Stimulated activated CD8-positive, alpha-beta memory T cell treated with anti-CD3 and anti-CD28 coated beads, Interleukin-15, amount 100 ng/mL, for 1 hour (primary cell): Measurements from ENCODE around the gene CNN3.

Source experiments
- DNase-seq: peaks from one replicate; pipeline ENCODE4 v3.0.0-alpha.2; 2020; ENCODE audit warnings: low read depth

Gene CNN3

DNA sequence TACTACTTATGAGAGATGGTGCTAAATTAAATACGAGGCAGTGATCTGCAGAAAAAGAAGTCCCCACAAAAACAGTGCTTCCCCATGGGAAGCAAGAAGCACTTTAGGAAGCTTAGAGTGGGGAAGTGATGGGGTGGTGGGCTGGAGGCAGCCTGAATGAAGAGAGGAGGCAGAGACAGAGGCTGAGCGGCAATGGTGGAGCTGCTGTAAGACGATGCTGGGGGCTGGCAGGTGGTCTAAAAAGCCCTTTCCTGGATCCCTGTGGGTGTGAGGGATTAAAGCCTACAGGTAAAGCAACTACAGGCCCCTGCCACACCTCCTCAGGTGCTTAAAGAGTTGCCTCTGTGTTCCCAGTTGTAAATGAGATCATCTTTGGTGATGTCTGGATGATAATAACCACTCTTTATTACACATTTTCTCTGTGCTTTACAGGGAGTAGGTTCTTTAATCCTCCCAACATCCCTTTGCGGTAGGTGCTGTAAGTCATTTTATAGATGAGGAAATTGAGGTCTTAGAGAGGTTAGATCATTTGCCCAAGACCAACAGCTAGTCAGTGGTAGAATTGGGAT is 39.2 kb downstream of the CNN3 start:
- no peak for DNase-seq

DNA sequence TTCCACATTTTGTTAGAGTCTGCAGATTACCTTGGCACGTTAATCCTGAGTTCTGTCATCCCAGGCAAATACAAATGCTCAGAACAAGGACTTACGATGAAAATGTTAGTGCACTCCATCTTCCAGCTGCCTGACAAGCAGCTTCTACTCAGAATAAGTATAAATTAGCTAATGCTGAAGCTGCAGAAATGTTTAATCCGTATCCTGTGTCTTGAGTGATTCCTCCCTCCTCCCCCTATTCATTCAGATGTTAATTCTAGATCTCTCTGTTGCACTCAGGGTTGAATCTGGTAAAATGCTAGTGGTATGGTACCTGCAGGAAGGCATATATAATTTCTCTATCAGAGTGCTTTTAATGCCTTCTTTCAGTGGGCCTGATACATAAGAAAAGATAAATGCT is 39.8 kb downstream of the CNN3 start:
- DNase-seq: no peak

DNA sequence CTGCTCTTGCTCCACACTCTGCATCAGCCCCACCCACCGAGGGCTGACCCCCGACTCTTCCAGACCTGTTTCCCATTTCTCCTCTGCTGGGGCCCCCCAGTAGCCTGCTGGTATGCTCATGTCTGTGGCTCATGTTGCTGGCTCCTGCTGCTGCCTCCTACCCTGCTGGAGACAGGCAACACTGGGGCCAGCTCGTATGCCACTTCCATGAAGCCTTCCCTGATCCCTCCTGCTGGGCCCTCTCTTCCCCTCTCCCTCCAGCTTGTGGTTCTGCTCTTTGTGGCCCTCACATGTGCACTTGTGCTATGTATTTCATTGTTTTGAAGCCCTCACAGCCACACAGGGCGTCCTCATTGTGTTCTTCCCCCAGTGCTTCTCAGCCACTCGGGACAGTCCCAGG is 40.5 kb downstream of the CNN3 start:
- no peak for DNase-seq

DNA sequence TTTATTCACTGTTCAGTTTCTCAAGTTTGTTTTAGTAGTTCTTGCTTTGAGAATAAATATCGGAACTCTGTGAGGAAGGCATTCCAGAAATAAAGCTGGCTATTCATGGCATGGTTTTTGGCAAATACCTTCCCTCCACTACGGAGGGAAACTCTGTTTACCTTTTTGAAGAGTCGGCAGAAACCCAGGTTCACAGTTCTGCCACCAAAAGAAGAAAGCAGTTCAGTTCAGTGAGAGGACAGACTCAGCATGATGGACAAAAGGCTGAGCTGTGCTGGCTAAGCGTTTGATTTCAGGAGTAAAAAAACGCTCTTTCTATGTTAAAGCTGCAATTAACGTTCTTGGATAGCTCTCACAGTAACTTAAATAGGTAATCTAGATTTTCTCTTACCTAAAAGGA is 42.4 kb downstream of the CNN3 start:
- DNase-seq: no peak

DNA sequence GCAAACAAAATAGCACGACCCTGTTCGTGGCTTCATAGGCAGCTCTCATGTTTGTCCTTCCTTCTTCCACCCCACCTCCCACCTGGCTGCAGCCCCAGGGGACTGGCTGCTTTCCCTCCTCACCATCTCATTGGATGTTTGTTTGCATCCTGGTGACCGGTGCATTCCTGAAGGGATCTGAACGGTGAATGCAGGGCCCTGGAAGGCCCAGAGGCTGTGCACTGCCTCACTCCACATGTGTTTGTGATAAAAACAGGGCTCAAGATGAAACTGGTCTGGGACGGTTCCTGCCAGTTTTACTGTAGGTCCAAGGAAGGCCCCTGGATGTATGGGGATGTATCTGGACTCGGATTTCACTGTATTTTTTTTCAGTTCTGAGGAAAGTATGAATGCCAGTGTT is 42.8 kb downstream of the CNN3 start:
- DNase-seq: no peak

GRCh38 chr1:94883691-94884090 is 43.2 kb downstream of the CNN3 start:
- DNase-seq: no peak

GRCh38 chr1:94878329-94878728 is 48.6 kb downstream of the CNN3 start:
- DNase-seq: no peak

DNA sequence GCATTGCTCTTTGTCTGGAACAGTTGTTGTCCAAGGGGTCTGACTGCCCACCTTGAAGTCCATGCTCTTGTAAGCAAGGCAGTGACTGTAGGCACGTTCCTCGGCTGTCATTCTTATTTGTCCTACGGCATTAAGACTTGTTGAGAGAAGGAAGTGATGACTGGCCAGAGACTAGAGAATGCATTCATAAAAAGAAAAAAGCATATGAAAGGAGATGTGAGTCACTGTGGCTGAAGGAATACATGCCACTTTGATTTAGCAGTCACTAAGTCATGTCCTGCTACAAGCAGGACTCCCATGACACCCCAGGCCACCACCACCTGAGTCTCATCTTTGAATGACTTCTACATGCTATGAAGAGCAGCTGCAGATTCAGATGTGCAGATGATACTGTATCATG is 50.5 kb downstream of the CNN3 start:
- DNase-seq: no peak

DNA sequence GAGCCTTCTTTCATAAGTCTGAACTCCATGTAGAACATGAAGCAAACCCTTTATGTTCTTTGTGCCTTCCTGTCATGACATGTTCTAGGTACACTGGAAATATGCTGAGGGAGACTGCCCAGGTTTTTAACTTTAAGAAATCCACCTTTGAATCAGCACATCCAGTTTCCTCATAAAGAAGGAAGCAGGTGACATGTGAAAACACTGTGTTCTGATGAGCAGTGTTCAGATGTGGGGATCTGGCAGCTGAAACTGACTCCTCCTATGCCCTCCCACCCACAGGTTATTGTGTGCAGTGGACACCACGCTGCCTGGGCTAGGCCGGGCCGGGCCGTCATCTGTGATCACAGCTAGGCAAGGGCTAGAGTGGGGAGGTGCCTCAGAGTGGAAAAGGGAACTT is 51.1 kb downstream of the CNN3 start:
- no peak for DNase-seq

DNA sequence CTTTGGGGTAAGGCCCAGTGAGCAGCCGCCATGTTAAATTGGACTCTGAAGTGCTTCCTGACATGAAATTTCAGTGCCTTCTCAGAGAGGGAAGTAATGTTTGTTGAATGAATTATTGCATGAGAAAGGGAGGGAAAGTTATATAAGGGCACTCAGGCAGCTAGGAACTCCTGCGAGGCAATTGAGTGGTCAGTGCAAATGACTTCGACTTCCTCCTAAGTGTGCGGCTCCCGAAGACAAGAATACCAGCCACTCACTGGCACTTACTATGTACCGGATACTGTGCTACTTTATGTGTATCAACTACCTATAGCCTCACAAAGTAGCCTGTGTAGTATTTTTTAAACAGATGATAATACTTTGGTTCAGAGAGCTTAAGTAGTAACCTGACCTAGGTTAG is 52.5 kb downstream of the CNN3 start:
- DNase-seq: no peak

GRCh38 chr1:94873520-94874351 is 53.2 kb downstream of the CNN3 start:
- no peak for DNase-seq

DNA sequence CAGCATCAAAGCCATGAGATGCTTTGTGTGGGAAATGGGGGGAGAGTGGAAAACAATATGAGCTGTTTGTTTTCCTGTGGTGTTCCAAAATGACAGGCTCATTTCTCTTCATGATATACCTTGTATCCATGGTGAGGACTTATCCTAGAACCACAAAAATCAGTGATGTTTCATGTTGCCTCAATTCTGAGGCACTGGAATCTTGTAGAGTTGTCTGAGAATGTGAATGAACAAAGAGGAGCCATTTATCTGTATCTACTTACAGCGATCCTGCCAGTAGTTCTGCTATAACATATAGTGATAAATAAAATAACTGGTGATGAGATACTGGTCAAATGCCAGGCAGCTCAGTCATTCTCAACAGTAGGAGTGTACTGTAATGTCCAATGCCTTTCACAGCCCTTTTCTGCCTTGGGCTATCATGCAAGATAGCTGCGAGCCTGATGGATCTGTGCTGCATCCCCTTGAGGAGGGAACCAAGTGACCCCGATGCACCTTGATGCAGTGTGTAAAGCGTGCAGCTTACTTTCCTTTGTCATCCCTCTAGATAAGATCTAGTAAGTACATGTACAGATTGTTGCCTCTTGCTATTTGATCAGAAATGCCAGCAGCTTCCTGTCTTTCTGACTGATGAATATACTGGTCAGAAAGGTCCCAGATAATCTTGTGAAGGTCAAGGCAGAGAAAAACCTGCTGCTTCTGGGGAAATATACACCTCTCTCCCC is 54.0 kb downstream of the CNN3 start:
- DNase-seq: no peak

- DNase-seq: no peak
Measured at GRCh38 chr1:94871031-94871430, 55.9 kb downstream of the CNN3 start.

DNA sequence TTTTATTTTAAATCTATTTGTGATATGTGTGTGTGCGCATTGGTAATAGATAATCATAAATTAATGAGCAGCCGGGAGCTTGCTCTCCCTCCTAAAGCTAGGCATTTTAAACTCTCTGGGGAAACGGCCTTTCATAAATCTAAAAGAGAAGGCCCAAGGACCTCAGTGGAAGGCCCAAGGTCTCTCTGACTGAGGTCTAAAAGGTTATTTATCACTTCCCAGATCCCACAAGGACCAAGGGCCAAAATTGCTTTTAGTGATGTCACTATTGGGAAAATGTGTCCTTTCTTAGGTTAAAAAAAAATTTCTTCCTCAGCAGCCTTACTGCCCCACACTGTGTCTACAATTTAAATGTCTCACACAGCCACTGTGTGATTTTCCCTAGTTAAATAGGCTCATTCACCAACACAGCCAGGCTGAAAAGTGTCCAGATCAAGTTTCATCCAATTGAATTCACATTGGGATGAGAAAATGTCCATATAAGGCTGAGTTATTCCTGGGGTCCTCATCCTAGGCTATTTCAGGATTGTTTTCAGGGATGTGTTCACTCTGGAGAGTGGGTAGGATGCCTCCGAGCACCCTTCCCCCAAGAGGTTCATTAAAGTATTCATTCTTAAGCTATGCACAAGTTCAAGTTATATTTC is 60.6 kb downstream of the CNN3 start:
- no peak for DNase-seq

DNA sequence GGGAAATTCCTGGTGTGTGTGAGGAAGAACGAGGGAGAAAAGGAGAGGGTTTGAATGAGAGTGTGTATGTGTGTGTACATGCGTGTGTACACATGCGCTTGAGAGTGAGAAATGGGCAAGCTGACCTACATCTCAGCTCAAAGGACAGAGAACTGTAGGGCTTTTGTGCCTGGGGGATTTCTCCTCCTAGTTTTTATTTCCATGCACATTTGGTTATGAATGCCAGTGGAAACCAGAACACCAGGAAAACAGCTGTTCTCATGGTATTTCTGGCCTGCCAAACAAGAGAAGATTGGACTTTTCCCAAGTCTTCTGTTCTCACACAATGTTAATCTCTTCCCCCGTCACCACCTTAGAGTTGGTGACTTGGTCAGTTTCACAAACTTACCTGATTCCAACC is 61.5 kb downstream of the CNN3 start:
- DNase-seq: no peak

DNA sequence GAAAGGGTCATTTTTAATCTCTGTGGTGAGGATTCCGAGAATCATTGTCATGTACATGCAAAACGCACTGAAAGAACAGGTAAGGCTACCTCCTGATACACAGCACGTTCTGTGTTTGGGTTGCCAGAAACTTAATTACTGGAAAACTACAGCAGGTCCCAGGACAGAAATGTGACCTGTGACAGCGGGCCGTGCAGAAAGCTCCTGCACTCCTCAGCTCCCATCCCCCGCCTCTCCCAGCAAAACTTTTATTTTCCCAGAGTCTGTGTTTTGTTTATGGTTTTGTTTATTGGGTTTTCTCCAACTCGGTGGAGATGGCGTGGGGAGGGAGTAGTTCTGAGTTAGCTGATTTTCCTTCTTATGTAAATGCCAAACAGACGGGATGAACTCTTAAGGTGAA is 62.1 kb downstream of the CNN3 start:
- DNase-seq: no peak

DNA sequence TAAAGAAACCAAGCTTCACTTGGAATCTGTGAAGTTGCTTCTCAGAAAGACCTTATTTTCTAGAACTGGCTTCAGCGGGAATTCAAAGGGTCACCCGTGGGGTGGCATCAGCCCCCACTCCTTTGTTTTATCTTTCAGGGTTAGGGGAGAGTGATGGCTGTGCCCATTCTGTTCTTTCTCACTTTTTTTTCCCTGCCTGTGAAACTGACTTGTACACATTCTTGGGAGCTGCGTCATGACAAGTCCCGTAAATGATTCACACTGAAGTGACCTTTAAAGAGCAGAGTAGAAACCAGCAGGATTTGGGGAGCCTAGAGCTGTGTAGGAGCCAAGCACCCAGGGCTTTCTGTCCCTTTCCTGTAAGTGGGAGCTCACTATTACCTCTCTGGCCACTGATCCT is 63.0 kb downstream of the CNN3 start:
- DNase-seq: no peak

DNA sequence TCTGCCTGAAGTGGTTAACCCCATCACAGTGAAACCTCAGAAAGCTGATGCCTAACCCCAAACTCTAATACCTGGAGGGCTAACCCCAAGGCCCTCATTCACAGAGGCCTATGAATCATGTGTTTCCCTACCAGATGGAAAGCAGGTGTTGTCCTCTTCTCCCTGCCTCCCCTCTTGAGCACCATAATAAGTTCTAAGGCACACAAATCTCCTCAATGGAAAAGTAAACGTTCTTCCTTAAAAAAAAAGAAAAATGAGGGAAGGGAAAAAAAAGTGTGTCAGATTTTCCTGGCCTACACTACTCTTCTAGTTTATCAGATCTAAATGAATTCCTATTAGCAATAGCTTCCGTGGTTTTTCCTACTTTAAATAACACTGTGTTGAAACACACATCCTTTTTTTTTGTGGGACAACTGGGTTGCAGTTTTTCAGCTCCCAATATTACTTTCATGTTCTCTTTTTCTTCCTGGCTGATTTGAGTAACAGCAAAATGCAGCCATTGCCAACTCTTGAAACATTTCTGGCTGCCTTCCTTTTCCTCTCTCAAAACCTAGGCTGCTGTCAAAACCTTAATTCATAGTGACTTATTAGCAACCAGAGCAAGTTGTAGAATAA is 63.5 kb downstream of the CNN3 start:
- DNase-seq: no peak

DNA sequence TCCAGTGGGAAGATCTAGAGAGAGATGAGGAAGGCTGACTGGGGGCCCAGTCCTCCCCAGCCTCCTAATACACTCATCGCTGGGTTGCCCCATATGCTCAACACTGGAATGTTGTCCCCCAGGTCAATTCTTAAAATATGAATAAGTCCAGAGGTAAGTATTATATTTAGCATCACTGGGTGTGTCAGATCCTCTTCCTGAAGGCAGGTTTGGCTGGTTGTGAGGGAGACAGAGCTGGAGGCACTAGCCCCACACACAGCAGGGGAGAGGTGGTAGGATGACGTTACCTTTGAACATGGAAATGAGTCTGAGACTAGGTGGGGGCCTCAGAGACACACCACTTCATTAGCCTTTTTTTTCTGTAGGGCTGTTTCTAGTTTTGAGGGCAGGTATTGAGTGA is 64.2 kb downstream of the CNN3 start:
- DNase-seq: no peak

DNA sequence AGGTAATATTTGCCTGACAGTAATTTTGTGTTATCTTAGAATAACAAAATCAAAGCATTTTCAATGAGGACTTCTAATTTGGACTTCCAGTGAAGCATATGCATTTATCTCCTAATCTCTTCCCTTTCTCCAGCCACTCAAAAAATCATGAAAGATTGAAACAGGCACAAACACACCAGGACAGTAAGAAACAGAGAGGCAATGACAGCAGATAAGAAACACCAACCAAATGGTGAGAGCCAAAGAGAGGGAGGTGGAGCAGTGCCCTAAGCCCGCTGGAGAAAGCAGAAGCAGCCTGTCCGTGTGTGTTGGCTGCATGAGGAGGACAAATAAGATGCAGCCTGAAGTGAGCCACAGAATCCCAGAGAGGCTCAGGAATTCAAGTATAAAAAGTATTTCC is 67.7 kb downstream of the CNN3 start:
- no peak for DNase-seq

GRCh38 chr1:94858276-94858675 is 68.6 kb downstream of the CNN3 start:
- no peak for DNase-seq

GRCh38 chr1:94856868-94857267 is 70.0 kb downstream of the CNN3 start:
- no peak for DNase-seq
